Measurements from ENCODE around the gene CDKAL1.

DNA sequence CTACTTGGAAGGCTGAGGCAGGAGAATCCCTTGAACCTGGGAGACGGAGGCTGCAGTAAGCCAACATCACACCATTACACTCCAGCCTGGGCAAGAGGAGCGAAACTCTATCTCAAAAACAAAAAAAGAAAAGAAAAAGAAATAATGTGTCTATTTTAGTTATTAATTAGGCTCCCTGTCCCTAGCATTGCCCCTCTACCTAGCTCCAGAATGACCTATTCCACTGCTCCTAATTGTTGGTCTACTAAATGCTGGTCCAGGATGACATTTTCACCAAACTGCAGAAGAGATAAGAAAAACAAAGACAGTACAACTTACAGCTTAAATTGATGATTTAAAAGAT lies 629.6 kb downstream of the CDKAL1 start:
- no peak for TF ChIP-seq TAF1 (IDR thresholded peaks at IDR 0.05; ENCODE audit: low read depth, low read length)
- TF ChIP-seq POLR2AphosphoS5 (IDR thresholded peaks at IDR 0.05; ENCODE audit: low read depth, low read length), result no peak
- no peak for TF ChIP-seq POLR2A (IDR thresholded peaks at IDR 0.05; ENCODE audit: low read depth, low read length)
- TF ChIP-seq SPI1 (IDR thresholded peaks at IDR 0.05; ENCODE audit: low read depth, low read length), result no peak
- no peak for TF ChIP-seq POU2F2 (IDR thresholded peaks at IDR 0.05; ENCODE audit: low read depth, low read length)
